Measurements from ENCODE around the gene TLE3.

The TLE3 gene

DNA sequence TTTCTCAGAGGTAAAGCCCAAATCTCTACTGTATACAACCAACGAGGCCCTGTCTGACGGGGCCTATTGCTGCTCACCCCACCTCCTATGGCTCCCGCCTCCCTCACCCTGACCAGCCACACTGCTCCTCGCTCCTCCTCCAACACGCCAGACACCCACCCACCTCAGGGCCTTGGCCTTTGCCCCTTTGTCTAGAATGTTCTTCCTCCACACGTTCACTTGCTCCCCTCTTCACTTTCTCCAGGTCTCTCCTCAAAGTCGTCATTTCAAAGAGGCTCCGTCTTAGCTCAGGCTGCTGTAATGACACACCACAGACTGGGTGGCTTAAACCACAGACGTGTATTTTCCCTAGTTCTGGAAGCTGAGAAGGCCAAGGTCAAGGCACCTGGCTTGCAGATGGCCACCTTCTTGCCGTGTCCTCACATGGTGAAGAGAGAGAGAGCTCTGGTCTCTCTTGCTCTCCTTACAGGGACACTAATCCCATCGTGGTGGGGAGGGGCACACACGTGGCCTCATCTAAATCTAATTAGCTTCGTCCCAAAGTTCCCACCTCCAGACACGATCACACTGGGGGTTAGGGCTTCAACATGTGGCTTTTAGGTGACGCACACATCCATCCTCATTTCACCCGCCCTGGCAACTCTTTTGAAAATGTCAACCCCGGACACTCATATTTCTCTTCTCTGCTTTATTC, 98.2 kb downstream of the TLE3 start:
- no peak for DNase-seq

- DNase-seq: no peak
Observed at GRCh38 chr15:69998541-69999391, 99.0 kb downstream of the TLE3 start.

DNA sequence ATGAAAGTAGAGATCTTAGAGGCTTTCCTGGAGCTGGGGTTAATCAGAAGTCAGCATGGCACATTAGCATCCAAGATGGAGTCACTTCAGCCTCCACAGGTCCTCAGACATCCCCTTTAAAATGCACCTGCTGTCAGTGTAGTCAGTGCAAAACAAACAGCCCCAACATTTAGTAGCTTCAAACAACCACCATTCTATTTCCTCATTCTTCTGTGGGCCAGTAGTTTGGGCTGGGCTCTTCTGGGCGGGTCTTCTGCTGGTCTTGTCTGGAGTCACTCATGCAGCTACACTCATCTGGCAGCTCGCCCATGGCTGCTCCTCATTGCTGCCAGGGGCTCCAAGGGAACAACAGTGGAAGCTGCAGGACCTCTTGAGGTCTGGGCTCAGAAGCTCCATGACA, 99.9 kb downstream of the TLE3 start:
- peak; percentile 75 for DNase-seq
